NCI-H748 treated with DMSO at 0.1 percent for 48 hours (cell line): ENCODE data around the gene PCDHB9.

Experiments
- DNase-seq: peaks from one replicate; lab custom pipeline; 2025; lab: John Stamatoyannopoulos, UW

PCDHB9 gene

GRCh38 chr5:141236516-141237313 lies 49.8 kb downstream of the PCDHB9 start:
- no peak for DNase-seq
